B cell (primary cell): Measurements from ENCODE around the gene EPHB3. TPM values are rescaled to one million over a fixed set of nuclear protein-coding genes. Genes with fewer than 3 reads are reported as not detected.

Source experiments
- ATAC-seq: fragments of 200-7000 bp; cut with Tn5 transposase; one replicate; pipeline ENCODE4 v1.10.0; 2021; ENCODE audit warnings: low read depth, mild to moderate bottlenecking, moderate number of reproducible peaks, moderate library complexity
- CTCF ChIA-PET: fragments of 350-600 bp; sonication (Branson Sonifier 250); formaldehyde crosslinking; loops from one replicate; lab custom pipeline; 2021; ENCODE audit warnings: antibody characterized with exemption, inconsistent platforms; lab: Charles Lee
- POLR2A ChIA-PET: fragments of 350-600 bp; sonication (Branson Sonifier 250); formaldehyde crosslinking; loops from one replicate; lab custom pipeline; 2021; ENCODE audit warnings: antibody characterized with exemption; lab: Charles Lee
- DNase-seq: peaks from one replicate; pipeline ENCODE4 v3.0.0; 2013
- H2AFZ ChIP-seq: 2 replicates; pipeline ENCODE4 v1.6.1; 2012; ENCODE audit warnings: mild to moderate bottlenecking, low read depth, low read length; ENCODE audit not compliant: insufficient read depth, poor library complexity, severe bottlenecking
- H3K27ac ChIP-seq, 2 donors: 1 replicate in 1 of 2; 2 replicates in 1 of 2; pipeline ENCODE4 v1.5.1; 2012 to 2013; ENCODE audit warnings: low read length in 2 of 2, mild to moderate bottlenecking in 2 of 2, moderate library complexity in 1 of 2
- H3K27me3 ChIP-seq, 4 experiments: fragments of 200-600 bp in 1 of 4; sonication (generic) in 1 of 4; replicated peaks in 1 of 4; 1 replicate in 2 of 4; 2 replicates in 2 of 4; pipeline versions ENCODE4 v1.6.1 to v1.7.0; 2013 to 2016; ENCODE audit warnings: low read length in 3 of 4, mild to moderate bottlenecking in 2 of 4, mixed read lengths in 1 of 4, moderate library complexity in 1 of 4; ENCODE audit not compliant: insufficient read depth in 4 of 4, control insufficient read depth in 3 of 4; ENCODE audit errors: control extremely low read depth in 1 of 4
- H3K36me3 ChIP-seq, 2 experiments: replicated peaks in 1 of 2; 1 replicate in 1 of 2; 2 replicates in 1 of 2; pipeline versions ENCODE4 v1.6.1 to v1.7.1; 2013; ENCODE audit warnings: low read length in 1 of 2; ENCODE audit not compliant: insufficient read depth in 2 of 2, control insufficient read depth in 1 of 2; ENCODE audit errors: control extremely low read depth in 1 of 2, extremely low read depth in 1 of 2
- H3K4me1 ChIP-seq, 2 donors: fragments of 200-600 bp in 1 of 2; sonication (generic) in 1 of 2; 1 replicate in 1 of 2; 2 replicates in 1 of 2; pipeline versions ENCODE4 v1.5.1 to v1.6.1; 2013 to 2017; ENCODE audit warnings: low read length in 2 of 2; ENCODE audit not compliant: control insufficient read depth in 2 of 2, insufficient read depth in 2 of 2
- H3K4me2 ChIP-seq: replicated peaks from 2 replicates; pipeline ENCODE3; 2012; ENCODE audit warnings: mild to moderate bottlenecking, low read depth, low read length; ENCODE audit not compliant: poor library complexity, severe bottlenecking
- H3K4me3 ChIP-seq, 5 experiments: fragments of 200-600 bp in 1 of 5; sonication (generic) in 1 of 5; 1 replicate in 3 of 5; 2 replicates in 2 of 5; pipeline versions ENCODE4 v1.5.1 to v1.7.0; 2011 to 2016; ENCODE audit warnings: low read length in 4 of 5, mild to moderate bottlenecking in 4 of 5, low read depth in 2 of 5, control low read depth in 1 of 5, moderate library complexity in 1 of 5; ENCODE audit not compliant: insufficient read depth in 1 of 5; ENCODE audit errors: control extremely low read depth in 1 of 5, extremely low read depth in 1 of 5
- H3K79me2 ChIP-seq: fragments of 200-600 bp; sonication (generic); one replicate; pipeline ENCODE4 v1.6.0; 2016; ENCODE audit warnings: low read length; ENCODE audit not compliant: control insufficient read depth, insufficient read depth
- H3K9ac ChIP-seq: fragments of 200-600 bp; sonication (generic); 2 replicates; pipeline ENCODE4 v1.6.1; 2017; ENCODE audit warnings: mild to moderate bottlenecking, low read length, moderate library complexity
- H3K9me3 ChIP-seq, 3 donors: one replicate each; pipeline versions ENCODE4 v1.6.1 to v1.7.1; 2013; ENCODE audit warnings: low read length in 2 of 3; ENCODE audit not compliant: control insufficient read depth in 2 of 3, insufficient read depth in 1 of 3; ENCODE audit errors: control extremely low read depth in 1 of 3
- H4K20me1 ChIP-seq: 2 replicates; pipeline ENCODE4 v1.6.0; 2012; ENCODE audit warnings: mild to moderate bottlenecking, low read length; ENCODE audit not compliant: insufficient read depth, control insufficient read depth, poor library complexity, severe bottlenecking
- H3K27ac Mint-ChIP-seq: one replicate; pipeline ENCODE4 v1.8.0; 2021; ENCODE audit warnings: mixed read lengths
- H3K27me3 Mint-ChIP-seq: one replicate; pipeline ENCODE4 v1.8.0; 2021; ENCODE audit warnings: mixed read lengths
- H3K4me1 Mint-ChIP-seq: one replicate; pipeline ENCODE4 v1.8.0; 2021; ENCODE audit warnings: mixed read lengths
- H3K4me3 Mint-ChIP-seq: one replicate; pipeline ENCODE4 v1.8.0; 2021; ENCODE audit warnings: mixed read lengths
- H3K9me3 Mint-ChIP-seq: one replicate; pipeline ENCODE4 v1.8.0; 2022; ENCODE audit warnings: mixed read lengths; ENCODE audit not compliant: insufficient read depth
- EZH2 ChIP-seq: IDR thresholded peaks from 2 replicates; pipeline ENCODE4 v1.6.1; 2012; ENCODE audit warnings: borderline replicate concordance, low read depth, mild to moderate bottlenecking, moderate library complexity, low read length; ENCODE audit not compliant: insufficient read depth, poor library complexity, severe bottlenecking
- WGBS: methylation state at CpG from one replicate; pipeline ENCODE4 v1.1.5; 2013; ENCODE audit warnings: missing lambda C conversion rate; ENCODE audit not compliant: insufficient coverage; 5-methylcytosine and 5-hydroxymethylcytosine counted together
- intact Hi-C: fragments of 100-400 bp; cut with micrococcal nuclease; formaldehyde crosslinking; loops from one replicate; pipeline ENCODE4 v1.10.0; 2022
- polyA plus RNA-seq: library from polyadenylated mRNA; depleted of rRNA; stranded (reverse); fragments of >200 nt; gene quantifications from 2 replicates; pipeline ENCODE4 v1.2.3, GENCODE V29; 2012
- total RNA-seq, 2 donors: library from RNA; stranded (reverse); fragments of 120-200 nt in 1 of 2; gene quantifications; 1 replicate in 1 of 2; 2 replicates in 1 of 2; pipeline versions ENCODE4 v1.2.3 to v1.2.4, GENCODE V29; 2013 to 2022
- TF ChIP-seq, protein P1 (sequence below): fragments of 200-600 bp; IDR thresholded peaks from one replicate; pipeline ENCODE4 v1.8.0; 2022; ENCODE audit warnings: antibody characterized with exemption, mild to moderate bottlenecking

EPHB3 gene
- total and polyA plus RNA-seq, 2 donors (not counting 1 experiment from before 2014, with no cell fraction given) = 0.06 to 0.07 TPM

DNA sequence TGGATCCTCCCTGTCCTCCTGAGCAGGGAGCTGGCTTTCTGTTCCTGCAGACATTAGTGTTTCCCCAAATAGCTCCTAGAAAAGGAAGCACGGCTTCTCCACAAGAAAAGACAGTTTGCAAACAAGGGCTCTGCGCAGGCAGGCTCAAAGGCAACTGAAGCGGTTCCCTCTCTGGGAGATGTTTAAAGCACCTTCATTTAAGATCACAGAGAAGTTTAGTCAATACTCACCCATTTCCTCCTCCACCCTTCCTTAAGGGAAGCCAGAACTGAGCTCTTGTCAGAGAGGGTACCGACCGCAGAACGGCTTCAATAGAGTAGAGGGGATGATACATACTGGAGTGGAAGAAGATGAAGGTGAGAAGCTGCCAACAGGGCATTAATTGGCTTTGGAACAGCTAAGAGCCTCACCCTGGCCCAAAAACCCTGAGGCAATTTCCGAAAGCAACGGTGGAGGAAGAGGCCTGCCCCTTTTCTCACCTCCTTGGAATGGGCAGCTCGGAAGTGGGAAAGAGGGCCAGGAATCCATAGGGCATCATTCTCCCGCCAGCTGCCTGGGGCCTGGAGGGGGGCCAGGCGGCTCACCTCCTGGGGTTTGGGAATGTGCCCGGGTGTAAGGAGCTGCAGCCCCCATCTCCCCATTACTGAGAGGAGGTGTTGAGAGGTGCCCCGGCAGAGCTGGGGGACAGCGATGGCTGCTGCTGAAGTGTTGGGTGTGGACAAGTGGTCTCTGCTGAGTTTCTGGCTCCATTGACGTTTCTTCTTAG lies 4.8 kb upstream of the EPHB3 start:
- ATAC-seq (no peak), DNase-seq (no peak)
- Histone ChIP-seq H3K4me2 (no peak overlapping the region), H3K4me1 (peaks cover 19 to 20% of the 10 kb centered on the region in 2 donors), H3K27ac (no peak overlapping the region), H3K9me3 (peaks cover 0 to 8% (median 0%) of the 10 kb centered on the region in 3 donors), H2AFZ (no peak overlapping the region), H3K36me3 (no peaks in the 10 kb centered on the region), H3K9ac (no peak overlapping the region), H4K20me1 (no peaks in the 10 kb centered on the region), H3K4me3 (no peak overlapping the region), H3K27me3 (peaks cover 0 to 79% (median 41%) of the 10 kb centered on the region in 4 experiments), H3K79me2 (no peaks in the 10 kb centered on the region)
- ChIA-PET CTCF (interaction anchor here (1.3 to 2.0 kb wide), 2 partner anchors 16 to 42 kb away, joined by 3 to 8 read pairs; no protein-coding TSS in a partner anchor), POLR2A (no interaction called here)
- Mint-ChIP-seq H3K4me3 (no peak overlapping the region), H3K27ac (no peak overlapping the region), H3K4me1 (peaks cover 15% of the 10 kb centered on the region), H3K27me3 (peaks cover 61% of the 10 kb centered on the region), H3K9me3 (no peaks in the 10 kb centered on the region)
- intact Hi-C loops = no loop called here
- WGBS = 78% methylated on average over 8 of the region's 15 CpGs
- TF ChIP-seq, protein P1, sequence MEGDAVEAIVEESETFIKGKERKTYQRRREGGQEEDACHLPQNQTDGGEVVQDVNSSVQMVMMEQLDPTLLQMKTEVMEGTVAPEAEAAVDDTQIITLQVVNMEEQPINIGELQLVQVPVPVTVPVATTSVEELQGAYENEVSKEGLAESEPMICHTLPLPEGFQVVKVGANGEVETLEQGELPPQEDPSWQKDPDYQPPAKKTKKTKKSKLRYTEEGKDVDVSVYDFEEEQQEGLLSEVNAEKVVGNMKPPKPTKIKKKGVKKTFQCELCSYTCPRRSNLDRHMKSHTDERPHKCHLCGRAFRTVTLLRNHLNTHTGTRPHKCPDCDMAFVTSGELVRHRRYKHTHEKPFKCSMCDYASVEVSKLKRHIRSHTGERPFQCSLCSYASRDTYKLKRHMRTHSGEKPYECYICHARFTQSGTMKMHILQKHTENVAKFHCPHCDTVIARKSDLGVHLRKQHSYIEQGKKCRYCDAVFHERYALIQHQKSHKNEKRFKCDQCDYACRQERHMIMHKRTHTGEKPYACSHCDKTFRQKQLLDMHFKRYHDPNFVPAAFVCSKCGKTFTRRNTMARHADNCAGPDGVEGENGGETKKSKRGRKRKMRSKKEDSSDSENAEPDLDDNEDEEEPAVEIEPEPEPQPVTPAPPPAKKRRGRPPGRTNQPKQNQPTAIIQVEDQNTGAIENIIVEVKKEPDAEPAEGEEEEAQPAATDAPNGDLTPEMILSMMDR = no peak
- no peak for TF ChIP-seq EZH2

DNA sequence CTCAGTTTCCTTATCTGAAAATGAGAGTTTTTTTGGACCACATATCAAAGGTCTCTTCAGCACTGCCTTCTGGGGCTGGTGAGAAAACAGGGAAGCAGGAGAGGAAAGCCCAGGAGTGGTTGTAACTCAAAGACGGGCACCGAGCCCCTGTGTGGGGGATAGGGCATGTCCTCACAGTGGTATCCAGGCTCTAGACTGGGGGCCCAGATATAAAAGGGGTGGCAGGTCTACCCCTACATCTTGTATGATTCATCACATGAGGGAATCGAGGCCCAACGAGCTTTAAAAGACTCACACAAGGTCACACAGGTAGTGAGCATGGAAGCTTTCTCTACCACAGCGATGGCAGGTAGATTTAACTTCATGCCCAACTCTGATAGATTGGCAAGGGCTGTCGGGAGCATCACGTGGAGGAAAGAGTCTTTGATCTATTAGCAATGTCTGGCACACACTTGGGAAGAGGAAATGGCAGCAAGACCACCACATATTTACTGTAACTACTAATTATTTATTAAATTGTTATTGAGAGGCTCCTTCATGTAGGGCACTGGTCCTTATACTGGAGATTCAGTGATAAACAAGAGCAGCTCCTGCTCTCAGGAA lies 4.1 kb upstream of the EPHB3 start:
- Mint-ChIP-seq H3K27ac (no peak overlapping the region), H3K27me3 (peaks cover 54% of the 10 kb centered on the region), H3K9me3 (no peaks in the 10 kb centered on the region), H3K4me3 (no peak overlapping the region), H3K4me1 (peaks cover 15% of the 10 kb centered on the region)
- Histone ChIP-seq H3K27me3 (peaks cover 0 to 78% (median 41%) of the 10 kb centered on the region in 4 experiments), H3K79me2 (no peaks in the 10 kb centered on the region), H3K27ac (no peak overlapping the region), H3K9ac (no peak overlapping the region), H3K36me3 (no peaks in the 10 kb centered on the region), H3K4me2 (no peak overlapping the region), H3K4me1 (peaks cover 19 to 22% of the 10 kb centered on the region in 2 donors), H3K4me3 (no peak overlapping the region), H2AFZ (no peak overlapping the region), H3K9me3 (peaks cover 0 to 8% (median 0%) of the 10 kb centered on the region in 3 donors), H4K20me1 (no peaks in the 10 kb centered on the region)
- no peak for ATAC-seq
- POLR2A ChIA-PET = no interaction called here
- CTCF ChIA-PET = interaction anchor here (1.3 to 2.0 kb wide), 2 partner anchors 17 to 43 kb away, joined by 3 to 8 read pairs; no protein-coding TSS in a partner anchor
- no peak for TF ChIP-seq EZH2
- TF ChIP-seq, protein P1 = no peak
- WGBS = 82% methylated on average over 5 of the region's 7 CpGs
- no peak for DNase-seq
- intact Hi-C loops = no loop called here
